Posterior vena cava (tissue), 2 donors: ENCODE measurements around the gene PLXND1. TPM values are rescaled to one million over a fixed set of nuclear protein-coding genes. Genes with fewer than 3 reads are reported as not detected.
A peak's percentile ranks its signal among the peaks of the same experiment; 100 is the strongest.

ENCODE experiments used
- DNase-seq: peaks from one replicate; pipeline ENCODE4 v3.0.0-alpha.2; 2020; ENCODE audit warnings: low spot score
- intact Hi-C, 2 donors: fragments of 100-400 bp; cut with DNase I; formaldehyde crosslinking; loops; one replicate each; pipeline versions ENCODE4 v1.14.1 to v1.14.2; 2022 to 2023
- total RNA-seq, 2 donors: library from RNA; stranded (reverse); fragmentation: NEBNext Ultra II Directional; extraction: Animal tissue kit (Norgen Biotek cat#: 25700); gene quantifications; one replicate each; pipeline ENCODE4 v1.2.1, GENCODE V29; 2021
- donor health status: DM: yes; HTN: yes; CAD: no.
- donor health status: DM: yes; HTN: yes; CAD: no.

Gene PLXND1
- total RNA-seq, 2 donors from 2014 or later, result 155 to 241 TPM

- no peak for DNase-seq
- intact Hi-C loops, result no loop called here
Measured at GRCh38 chr3:129577925-129578786, 28.3 kb downstream of the PLXND1 start.

DNA sequence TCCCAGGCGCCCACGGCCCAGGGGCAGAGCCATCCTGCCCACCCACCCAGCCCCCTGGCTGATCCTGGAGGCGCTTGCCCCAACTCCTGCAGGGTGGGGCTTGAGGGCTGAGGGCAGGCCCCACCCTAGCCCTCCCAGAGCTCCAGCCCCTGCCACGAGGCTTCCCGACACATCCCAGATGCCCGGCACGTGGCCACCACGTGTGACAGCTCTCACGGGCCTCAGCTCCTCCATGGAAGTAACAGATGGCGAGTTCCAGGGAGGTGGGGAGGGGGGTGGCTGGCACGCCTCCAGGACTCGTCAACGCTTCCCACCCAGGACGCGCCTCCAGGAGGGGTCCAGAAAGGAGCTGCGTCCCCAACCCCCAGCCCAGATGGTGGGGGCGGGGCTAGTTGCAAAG, 29.1 kb downstream of the PLXND1 start:
- DNase-seq, result no peak
- intact Hi-C loops, result no loop called here

DNA sequence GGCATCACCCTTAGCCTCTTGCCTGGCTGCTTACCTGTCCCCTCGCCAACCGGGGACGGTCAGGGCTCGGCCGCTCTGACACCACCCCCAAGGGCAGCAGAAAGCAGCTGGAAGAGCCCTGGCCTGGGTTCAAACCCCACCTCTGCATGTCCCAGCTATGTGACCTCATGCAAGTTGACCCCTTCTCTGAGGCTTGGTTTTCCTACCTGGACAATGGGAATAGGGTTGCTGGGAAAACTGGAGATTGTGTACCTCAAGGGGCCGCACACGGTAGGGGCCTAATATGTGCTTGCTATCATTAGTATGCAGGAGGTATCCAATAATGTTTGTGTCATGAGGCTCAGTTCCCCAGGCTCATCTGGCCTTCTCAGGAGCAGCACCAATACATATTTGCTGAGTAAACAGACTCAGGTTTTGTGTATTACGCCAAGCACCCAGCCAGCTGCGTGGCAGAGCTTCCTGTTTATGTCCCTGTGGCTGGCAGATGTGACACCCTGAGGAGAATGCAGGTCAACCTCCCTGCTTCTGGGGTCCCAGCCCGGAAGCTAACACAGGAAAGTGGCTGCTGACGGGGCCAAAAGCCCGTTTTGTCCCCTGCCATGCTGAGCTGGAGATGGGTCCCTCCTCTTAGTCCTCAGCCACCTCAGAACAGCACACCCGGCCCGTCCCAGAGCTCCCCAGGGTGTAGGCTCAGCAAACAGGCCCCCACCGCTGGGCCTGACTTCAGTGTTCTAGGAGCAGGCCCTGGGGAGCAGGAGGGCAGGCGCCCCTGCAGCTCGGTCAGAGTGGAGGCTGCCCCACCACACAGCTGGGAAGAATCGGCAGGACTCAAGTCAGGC, 29.7 kb downstream of the PLXND1 start:
- intact Hi-C loops, result no loop called here
- no peak for DNase-seq

GRCh38 chr3:129575997-129576384, 30.5 kb downstream of the PLXND1 start:
- intact Hi-C loops, result no loop called here

GRCh38 chr3:129575233-129575996, 31.1 kb downstream of the PLXND1 start:
- no peak for DNase-seq
- intact Hi-C loops, result no loop called here

More at GRCh38 chr3:129575997-129576384, 30.5 kb downstream of the PLXND1 start:
- no peak for DNase-seq

- intact Hi-C loops, result no loop called here
- peak; percentile 81 for DNase-seq
Measured at GRCh38 chr3:129574206-129574605, 32.3 kb downstream of the PLXND1 start.

- no peak for DNase-seq
- intact Hi-C loops, result no loop called here
Measured at GRCh38 chr3:129573493-129573892, 33.0 kb downstream of the PLXND1 start.

GRCh38 chr3:129572603-129573002, 33.9 kb downstream of the PLXND1 start:
- intact Hi-C loops, result no loop called here
- no peak for DNase-seq

DNA sequence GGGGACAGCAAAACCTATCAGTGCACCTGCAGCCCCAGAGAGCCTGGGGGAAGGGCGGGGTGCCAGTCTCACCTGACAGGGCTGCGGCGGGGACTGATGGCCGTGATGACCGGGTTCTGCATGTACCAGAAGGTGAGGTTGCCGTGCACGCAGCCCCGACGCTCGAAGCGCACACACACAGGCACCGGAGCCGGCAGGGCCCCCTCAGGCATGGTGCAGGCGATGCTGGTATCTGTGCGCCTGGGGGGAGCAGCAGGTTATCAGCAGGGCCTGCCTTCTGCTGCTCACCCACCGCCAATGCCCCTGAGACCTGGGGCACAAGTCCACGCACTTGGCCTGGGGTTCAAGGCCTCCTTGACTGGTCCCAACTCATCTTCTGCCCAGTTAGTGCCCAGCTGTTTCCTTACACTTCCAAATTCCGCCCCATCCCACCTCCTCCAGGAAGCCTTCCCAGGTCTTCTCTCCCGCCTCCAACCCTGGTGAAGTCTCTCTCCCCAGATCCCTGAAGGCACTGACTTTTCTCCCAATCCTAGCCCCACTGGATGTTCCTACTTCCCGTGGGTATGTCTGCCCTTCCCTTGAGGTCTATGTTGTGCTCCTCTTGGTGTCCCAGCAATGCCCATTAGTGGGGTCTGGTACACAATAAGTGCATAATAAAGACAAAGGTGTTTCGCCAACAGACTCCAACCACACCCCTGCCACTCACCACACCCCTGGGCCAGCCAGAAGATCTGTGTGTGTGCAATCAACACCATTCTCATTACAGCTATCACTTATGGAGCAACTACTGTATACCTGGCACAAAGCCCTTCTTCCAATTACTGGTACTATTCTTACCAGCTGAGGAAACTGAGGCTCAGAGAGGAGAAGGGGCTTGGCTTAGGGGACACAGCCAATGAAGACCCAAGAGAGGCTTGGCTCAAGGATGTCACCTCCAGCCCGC, 34.6 kb downstream of the PLXND1 start:
- intact Hi-C loops, result no loop called here
- DNase-seq, result no peak

DNA sequence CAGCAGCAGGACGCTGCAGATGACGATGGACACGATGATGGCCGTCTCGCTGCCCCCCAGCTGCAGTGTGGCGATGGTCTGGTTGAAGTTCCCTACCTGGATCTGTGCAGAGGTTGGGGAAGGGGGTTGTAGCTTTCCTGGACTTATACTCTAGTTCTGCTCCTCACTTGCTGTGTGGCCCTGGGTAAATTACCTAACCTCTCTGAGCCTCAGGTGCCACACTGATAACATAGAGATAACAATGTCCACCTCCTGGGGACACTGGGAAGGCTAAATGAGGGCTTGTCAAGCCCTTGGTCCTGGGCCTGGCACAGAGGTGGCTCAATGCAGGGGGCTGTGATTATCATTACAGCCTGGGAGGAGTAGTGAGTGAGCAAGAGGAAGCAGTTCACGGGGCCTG, 36.6 kb downstream of the PLXND1 start:
- intact Hi-C loops, result no loop called here
- no peak for DNase-seq

- intact Hi-C loops, result no loop called here
- no peak for DNase-seq
Measured at GRCh38 chr3:129567939-129568338, 38.5 kb downstream of the PLXND1 start.

GRCh38 chr3:129567176-129567705, 39.2 kb downstream of the PLXND1 start:
- no peak for DNase-seq
- intact Hi-C loops, result no loop called here

DNA sequence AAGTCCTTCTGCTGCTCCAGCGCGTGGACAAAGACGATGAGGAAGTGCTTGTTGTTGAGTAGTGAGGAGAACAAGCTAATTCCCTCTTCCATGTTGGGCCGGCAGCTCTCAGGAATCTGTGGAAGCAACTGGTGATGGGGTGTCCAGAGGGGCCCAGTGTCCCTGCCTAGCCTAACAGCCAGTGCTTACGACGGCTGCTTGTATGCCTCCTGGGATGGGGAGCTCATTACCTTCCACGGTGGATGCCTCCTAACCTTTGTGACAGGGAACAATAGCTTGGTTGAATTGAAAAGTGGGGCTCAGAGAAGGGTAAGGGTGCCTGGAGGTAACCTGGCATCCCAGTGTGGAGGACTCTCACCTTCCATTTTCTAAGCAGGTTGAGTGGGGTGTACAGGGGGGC, 40.6 kb downstream of the PLXND1 start:
- DNase-seq, result no peak
- intact Hi-C loops, result loop anchor here in 1 of 2 donors (2.0 kb wide), 1 partner anchor 39 kb away; no protein-coding TSS in a partner anchor

DNA sequence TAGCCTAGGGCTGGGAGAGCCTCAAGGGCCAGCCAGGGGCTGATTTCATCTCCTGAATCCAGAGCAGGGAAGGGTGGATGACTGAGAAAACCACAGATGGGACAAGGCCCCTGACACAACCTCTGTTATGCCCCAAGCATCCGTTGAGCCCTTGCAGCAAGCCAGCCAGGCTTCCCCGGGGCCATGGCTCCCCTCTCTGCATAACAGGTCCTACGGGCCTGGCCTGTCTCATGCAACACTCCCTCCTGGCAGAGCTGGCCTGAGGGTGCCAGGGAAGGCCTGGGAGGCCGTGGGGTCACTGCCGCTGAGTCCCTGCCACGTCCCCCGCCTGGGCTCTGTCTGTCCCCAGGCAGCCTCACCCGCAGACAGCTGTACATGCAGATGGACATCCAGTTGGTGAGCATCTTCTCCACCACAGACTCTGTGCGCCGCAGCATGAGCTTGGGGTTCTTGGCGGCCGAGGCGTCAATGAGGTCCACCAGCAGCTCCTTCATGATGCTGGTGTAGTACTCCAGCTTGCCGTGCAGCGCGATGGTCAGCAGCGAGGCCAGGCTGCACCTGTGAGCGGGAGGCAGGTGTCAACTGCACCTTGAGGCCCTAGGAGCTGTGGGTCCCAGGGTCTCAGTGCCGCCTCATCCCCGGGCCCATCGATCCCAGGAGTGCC, 41.4 kb downstream of the PLXND1 start:
- intact Hi-C loops, result loop anchor here (2.0 to 5.0 kb wide), 2 partner anchors 32 to 40 kb away; no protein-coding TSS in a partner anchor

DNA sequence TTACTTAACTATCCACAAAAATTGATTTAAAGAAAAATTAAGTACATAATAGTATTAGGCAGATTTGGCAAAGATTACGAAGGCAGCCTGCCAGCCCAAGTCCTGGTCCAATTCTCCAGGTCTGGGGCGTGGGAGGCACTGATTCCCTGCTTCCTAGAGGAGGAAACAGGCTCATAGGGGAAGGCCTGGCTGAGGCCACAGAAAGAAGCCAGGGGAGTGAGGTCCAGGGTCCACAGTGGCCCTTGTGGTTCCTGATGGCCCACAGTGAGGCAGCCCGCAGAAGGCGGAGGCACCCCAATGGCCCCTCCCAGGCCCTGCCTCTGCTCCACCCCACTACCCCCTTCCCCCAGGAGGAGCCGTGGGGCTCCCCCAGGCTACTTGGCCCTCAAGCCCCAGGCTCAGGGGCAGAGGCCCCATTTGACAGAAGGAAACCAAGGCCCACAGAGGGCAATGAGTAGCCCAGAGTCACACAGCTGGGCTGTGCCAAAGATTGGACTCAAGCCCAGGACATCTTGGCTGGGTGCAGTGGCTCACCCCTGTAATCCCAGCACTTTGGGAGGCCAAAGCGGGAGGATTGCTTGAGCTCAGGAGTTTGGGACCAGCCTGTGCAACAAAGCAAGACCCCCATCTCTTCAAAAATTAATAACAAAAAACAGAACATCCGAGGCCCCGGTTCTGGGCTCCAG, 42.5 kb downstream of the PLXND1 start:
- intact Hi-C loops, result loop anchor here (2.0 to 5.0 kb wide), 2 partner anchors 33 to 41 kb away; no protein-coding TSS in a partner anchor
- DNase-seq, result no peak

More for the DNA sequence above, 41.4 kb downstream of the PLXND1 start:
- DNase-seq, result no peak

DNA sequence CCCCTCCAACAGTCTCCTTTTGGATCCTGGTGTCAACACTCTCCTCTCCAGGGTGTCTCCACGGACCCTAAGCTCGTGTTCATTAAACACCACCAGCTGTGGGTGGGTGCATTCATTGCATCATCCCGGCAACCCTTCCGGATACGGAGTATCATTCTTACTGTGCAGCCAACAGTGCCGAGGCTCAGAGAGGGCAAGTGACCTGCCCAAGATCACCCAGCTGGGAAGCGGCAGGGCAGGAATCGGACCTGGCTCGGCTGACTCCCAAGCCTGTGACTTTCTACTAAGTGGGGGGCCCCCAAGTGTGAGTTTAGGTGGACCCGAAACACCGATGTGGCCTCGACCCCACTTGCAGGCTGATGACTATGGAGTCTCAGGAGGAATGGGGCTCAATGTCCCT, 43.1 kb downstream of the PLXND1 start:
- no peak for DNase-seq
- intact Hi-C loops, result loop anchor here in 1 of 2 donors (5.0 kb wide), 1 partner anchor 34 kb away; no protein-coding TSS in a partner anchor

DNA sequence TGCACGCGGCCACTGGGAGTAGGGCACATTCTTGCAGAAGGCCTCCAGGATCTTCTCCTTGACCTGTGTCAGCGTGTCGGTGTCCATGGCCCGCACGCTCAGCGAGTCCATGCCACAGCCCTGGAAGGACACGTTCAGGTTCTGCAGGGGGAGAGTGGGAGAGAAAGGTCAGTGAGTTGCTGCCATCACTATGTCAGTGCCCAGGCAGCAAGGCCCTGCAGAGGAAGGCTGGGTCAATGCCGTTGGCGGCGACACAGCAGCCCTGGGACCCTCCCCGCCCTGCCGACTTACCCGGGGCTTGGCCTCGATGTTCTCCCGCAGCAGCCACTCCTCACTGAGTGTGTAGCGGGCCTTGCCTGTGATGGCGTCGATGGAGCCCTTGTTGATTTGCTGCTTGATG, 43.7 kb downstream of the PLXND1 start:
- intact Hi-C loops, result loop anchor here in 1 of 2 donors (5.0 kb wide), 1 partner anchor 34 kb away; no protein-coding TSS in a partner anchor
- no peak for DNase-seq
